NCI-H187 (cell line): Measurements from ENCODE around the gene NHP2.
"Not testable (repeated sequence)": the region's sequence is repeated elsewhere in the genome, so short reads cannot be mapped to it uniquely, and the experiment has no call there.

Source experiments
- DNase-seq, 2 experiments: peaks; one replicate each; lab custom pipeline; 2025; lab: John Stamatoyannopoulos, UW

Gene NHP2

GRCh38 chr5:178130576-178131445, 22.9 kb downstream of the NHP2 start, which contains the start of gene RMND5B:
RMND5B (plus strand) TSS chr5:178131014; CDS start chr5:178138120, 7,106 bp downstream.
- peak; percentile 69 to 77 for DNase-seq

- DNase-seq, result not testable (repeated sequence)
These were observed 23.5 kb downstream of the NHP2 start for GRCh38 chr5:178130234-178130575.

DNA sequence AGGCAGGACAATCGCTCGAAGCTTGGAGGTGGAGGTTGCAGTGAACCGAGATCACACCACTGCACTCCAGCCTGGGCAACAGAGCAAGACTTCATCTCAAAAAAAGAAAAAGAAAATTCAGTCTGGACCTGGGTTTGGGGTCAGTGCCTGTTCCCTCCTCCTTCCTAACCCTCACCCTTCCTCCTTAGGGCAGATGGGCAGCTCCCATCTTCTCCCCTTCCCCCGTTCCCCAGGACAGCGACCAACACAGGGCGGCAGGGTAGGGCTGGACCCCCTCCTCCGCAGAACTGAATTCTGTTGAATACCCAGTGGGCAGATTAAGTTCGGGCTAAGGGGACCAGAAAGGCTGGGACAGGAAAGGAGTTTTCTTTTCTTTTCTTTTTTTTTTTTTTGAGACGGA, 24.4 kb downstream of the NHP2 start:
- DNase-seq, result no peak

DNA sequence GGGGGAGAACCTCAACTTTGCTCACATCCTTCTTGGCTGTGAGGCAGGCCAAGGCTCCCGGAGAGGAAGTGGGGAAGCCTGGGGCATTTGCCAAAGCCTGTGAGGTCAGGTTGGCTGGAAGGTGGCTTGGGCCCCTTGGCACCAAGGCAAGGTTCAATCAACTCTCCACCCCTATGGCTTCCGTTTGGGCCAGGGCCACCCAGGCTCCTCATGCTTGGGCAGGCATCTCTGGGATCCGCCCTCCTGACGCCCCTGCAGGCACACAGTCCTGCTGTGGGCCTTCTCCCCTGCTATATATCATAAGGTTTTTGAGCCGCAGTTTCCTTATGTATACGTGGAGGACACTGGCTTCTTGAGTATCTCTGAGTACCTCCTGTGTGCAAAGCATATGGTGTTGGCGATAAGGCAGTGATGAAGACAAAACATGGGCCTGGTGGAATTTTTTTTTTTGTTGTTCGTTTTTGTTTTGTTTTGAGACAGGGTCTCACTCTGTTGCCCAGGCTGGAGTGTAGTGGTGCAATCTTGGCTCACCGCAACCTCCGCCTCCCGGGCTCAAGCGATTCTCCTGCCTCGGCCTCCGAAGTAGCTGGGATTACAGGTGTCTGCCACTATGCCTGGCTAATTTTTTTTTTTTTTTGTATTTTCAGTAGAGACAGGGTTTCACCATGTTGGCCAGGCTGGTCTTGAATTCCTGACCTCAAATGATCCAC, 26.2 kb downstream of the NHP2 start:
- not testable (repeated sequence) for DNase-seq

GRCh38 chr5:178126556-178126955, 27.1 kb downstream of the NHP2 start:
- DNase-seq, result no peak

DNA sequence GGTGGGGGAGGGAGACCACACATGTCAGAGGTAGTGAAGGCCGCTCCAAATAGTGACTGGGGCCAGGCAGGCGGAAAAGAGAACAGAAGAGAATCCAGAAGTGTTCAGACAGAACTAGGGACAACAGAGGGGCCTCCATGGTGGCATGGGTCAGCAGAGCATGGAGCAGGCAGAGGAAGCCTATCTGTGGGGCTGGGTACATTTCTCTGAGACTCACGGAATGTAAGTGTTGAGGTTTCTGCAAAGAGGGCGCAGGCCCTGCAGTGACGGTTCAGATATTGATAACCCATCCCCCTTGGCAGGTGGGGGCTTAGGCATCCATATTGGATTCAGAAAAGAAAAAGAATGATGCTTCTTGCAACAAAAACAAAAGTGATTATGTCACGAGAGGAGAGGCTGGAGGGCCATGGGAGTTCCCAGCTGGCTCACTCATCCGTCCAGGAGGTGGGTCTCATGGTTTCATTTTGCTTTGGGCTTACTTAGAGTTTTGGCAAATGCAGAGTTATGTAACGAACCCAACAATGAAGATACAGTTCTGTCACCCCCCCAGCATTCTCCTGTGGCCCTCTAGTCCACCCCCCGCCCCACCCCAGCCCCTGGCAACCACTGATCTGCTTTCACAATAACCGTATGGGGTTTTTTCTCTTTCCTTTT, 28.3 kb downstream of the NHP2 start:
- no peak for DNase-seq

DNA sequence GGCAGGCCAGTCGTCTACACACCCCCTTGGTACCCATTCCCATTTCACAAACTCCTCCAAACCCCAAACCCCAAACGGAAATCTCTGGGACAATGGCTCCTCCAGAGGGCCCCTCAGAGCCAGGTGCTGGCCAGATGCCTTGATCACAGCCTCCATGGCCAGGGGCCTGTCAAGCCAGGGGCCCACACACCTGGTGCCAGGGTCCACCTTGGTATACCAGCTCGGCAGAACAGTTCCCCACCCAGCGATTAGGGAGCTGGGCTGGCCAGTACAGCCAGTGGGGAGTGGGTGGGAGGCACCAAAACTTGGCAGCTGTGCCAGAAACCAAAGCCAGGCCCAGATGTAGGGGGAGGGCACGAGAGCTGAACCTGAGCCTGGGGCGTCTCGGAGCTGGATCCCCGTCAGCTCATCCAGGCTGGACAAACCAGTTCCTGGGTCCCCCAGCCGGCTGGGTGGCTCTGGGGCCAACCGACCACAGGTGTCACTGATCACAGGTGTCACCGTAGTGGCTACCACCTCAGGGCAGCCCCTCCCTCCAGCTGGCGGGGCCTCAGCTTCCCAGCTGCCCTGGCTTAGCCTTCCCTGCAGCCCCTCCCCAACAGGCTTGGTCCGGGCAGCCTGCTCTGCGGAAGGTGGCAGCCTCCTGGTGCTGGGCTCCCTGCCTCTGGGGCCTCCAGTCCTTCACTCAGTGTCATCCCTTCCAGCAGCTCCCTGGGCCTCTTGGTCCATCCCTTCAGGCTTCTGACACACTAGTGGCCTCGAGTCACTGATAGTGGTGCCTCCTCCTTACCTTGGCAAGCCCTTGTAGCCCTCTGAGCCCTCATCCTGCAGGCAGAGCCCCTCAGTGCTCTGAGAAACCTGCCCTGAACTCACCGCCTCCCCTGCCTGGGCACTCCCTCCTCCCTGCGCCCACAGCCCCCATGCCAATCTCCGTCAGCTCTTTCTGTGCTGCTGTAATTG, 29.4 kb downstream of the NHP2 start:
- DNase-seq, result no peak

- DNase-seq, result no peak
These were observed 30.4 kb downstream of the NHP2 start for GRCh38 chr5:178123094-178123965.

DNA sequence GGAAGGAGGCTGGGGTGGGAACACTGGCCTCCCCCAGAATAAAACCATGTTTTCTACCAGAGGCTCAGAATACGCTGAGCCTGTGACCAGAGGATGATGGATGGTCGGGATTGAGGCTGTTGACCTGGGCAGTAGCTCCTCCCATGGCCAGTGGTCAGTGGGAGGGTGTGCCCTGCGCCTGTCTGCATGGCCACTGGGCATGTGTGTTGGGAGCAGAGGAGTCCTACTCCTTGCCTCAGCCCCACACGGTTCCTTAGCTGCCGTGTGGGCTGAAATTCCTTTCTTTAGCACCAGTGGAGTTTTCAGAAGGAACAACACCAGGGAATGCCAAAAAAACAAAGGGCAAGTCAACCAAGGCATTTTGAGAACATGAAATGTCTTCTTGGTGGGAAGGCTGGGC, 31.3 kb downstream of the NHP2 start:
- DNase-seq, result no peak

DNA sequence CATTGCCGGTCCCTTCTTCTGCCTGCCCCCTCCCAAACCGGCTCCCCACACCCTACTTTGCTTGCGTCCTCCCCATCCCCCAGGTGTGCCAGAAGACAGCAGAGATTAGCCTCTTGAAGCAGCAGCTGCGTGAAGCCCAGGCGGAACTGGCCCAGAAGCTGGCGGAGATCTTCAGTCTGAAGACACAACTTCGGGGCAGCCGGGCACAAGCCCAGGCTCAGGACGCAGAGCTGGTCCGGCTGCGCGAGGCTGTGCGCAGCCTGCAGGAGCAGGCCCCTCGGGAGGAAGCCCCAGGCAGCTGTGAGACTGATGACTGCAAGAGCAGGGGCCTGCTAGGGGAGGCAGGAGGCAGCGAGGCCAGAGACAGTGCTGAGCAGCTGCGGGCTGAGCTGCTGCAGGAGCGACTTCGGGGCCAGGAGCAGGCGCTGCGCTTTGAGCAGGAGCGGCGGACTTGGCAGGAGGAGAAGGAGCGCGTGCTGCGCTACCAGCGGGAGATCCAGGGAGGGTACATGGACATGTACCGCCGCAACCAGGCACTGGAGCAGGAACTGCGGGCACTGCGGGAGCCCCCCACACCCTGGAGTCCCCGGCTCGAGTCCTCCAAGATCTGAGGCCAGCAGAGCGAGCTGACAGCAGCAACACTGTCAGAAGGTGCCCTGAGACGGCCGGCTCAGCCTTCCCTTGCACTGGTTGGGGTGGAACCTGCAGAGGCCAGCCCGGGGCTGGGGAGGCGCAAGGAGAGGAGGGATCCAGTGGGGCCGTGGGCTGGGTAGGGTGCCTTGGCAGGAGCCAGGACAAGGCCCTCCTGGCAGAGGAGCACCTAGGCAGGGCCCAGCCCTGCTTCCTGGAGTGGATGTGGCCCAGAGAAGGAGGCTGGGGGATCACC, 32.1 kb downstream of the NHP2 start:
- DNase-seq, result peak in 1 of 2 experiments; percentile 47

DNA sequence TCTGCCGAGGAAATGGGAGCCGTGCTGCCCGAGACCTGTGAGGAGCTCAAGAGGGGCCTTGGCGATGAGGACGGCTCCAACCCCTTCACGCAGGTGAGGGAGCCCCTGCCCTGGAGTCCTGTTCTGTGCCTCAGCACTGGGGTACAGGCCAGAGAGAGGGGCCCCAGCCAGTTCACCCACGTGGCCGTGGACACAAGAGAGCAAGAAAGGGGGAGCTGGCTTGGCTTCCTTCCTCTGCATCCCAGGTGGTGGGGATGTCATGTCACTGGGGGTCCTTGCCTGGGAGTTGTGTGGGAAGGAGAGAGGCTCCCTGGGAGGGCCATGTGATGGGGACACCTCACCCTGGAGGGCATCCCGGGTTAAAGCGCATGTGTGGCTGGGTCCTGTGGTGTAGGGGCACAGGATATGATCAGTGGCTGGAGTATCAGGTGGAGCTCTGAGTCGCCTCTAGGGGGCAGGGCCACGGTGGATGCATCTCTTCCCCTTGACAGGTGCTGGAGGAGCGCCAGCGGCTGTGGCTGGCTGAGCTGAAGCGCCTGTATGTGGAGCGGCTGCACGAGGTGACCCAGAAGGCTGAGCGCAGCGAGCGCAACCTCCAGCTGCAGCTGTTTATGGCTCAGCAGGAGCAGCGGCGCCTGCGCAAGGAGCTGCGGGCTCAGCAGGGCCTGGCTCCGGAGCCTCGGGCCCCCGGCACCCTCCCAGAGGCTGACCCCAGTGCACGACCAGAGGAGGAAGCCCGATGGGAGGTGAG, 32.9 kb downstream of the NHP2 start:
- peak; percentile 83 to 95 for DNase-seq

GRCh38 chr5:178119915-178120606, 33.6 kb downstream of the NHP2 start:
- DNase-seq, result no peak

DNA sequence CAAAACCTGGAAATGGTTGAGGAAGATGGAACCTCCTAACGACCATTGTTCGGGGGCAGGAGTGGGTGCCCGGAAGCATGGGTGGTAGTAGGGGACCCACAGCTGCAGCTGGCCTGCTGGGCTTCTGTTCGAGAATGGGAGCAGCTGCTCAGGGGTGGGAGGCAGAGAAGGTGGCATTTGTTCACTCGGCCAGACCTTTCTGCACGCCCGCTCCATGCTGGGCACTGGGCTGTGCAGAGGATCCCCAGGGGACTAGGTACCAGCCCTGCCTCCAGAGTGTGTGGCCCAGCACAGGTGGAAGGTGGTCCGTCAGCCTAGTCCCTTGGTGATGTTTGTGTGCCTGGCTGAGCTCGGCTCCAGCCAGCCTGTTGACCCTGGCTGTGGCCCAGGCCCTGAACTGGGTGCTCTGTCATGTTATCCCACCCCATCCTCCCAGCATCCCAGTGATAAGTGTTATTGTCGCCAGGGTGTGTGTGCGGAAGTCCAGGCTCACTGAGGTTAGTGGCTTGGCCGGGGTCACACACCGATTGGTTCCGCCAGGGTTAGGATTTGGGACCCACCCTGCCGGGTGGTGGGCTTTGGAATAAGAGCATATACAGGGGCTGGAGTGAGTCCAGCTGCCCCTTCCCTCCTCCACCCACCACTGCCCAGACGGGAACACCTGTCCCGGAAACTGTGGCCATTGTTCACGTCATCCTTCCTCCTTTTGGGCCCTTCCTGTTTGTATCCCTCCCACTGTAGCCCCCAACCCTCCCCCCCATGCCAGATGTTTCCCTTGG, 35.6 kb downstream of the NHP2 start:
- DNase-seq, result no peak

GRCh38 chr5:178116143-178116885, 37.4 kb downstream of the NHP2 start:
- DNase-seq, result no peak

GRCh38 chr5:178115814-178116142, 37.9 kb downstream of the NHP2 start:
- DNase-seq, result no peak

DNA sequence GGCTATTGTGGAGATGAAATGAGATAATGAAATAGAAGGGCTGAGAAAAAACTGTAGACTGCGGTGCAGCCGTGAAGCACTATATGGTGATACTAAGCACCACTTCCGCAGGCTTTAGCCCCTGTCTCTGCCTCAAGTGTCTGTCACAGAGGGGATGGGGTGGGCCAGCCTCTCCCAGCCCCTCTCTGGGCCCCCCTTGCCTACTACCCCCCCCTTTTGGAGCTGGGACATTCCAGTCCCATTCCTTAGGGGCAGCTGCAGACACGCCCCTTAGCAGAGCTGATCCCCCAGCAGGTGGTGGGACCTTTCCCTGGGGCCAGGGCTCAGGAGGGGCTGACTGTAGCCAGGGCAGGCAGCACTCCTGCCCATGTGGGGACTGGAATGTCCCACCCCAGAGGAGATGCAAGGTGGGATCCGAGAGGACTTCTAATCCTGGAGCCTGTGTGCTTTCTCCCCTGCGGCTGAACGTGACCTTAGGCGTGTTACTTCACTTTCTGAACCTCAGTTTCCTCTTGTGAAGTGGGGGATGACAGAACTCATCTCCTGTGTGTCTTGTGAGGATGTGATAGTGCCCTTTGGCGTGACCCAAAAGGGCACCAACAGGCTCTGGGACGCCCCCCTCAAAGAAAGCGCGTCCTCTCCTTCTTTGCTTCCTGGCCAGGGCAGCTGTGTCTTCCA, 38.4 kb downstream of the NHP2 start:
- no peak for DNase-seq
